H1 (cell line): ENCODE measurements around the gene KRT84. TPM values are rescaled to one million over a fixed set of nuclear protein-coding genes. Genes with fewer than 3 reads are reported as not detected.

Experiments used
- CTCF ChIA-PET: fragments of 300-600 bp; sonication (Branson Sonifier 250); formaldehyde crosslinking; loops from one replicate; lab custom pipeline; 2021; ENCODE audit not compliant: partially characterized antibody; lab: Charles Lee
- POLR2A ChIA-PET: fragments of 300-600 bp; sonication (Branson Sonifier 250); formaldehyde crosslinking; loops from one replicate; lab custom pipeline; 2021; ENCODE audit warnings: inconsistent platforms; ENCODE audit not compliant: partially characterized antibody; lab: Charles Lee
- DNase-seq, 2 experiments: peaks; one replicate each; pipeline versions ENCODE4 v3.0.0 to v3.0.0-alpha.2; 2010 to 2022; ENCODE audit warnings: low spot score in 2 of 2, low read depth in 1 of 2, mixed read lengths in 1 of 2
- FAIRE-seq: peaks from 2 replicates; lab custom pipeline; 2011; peaks lifted over from hg19 to GRCh38; lab: Jason Lieb, UNC
- H2AFZ ChIP-seq: 2 replicates; pipeline ENCODE4 v1.8.1; 2012; ENCODE audit warnings: low read length, inconsistent platforms
- H2AK5ac ChIP-seq: 2 replicates; pipeline ENCODE4 v1.6.1; 2013; ENCODE audit warnings: low read depth, low read length
- H2BK120ac ChIP-seq: replicated peaks from 2 replicates; pipeline ENCODE3; 2013; ENCODE audit warnings: low read depth, low read length, inconsistent platforms
- H2BK12ac ChIP-seq: 2 replicates; pipeline ENCODE4 v1.6.1; 2013; ENCODE audit warnings: low read depth, low read length
- H2BK15ac ChIP-seq: 2 replicates; pipeline ENCODE4 v1.6.1; 2013; ENCODE audit warnings: low read length
- H2BK20ac ChIP-seq: 2 replicates; pipeline ENCODE4 v1.6.1; 2013; ENCODE audit warnings: low read length
- H2BK5ac ChIP-seq: 2 replicates; pipeline ENCODE4 v1.6.1; 2013; ENCODE audit warnings: low read depth, low read length
- H3K14ac ChIP-seq: 2 replicates; pipeline ENCODE4 v1.6.1; 2013; ENCODE audit warnings: inconsistent platforms; ENCODE audit not compliant: insufficient read length
- H3K18ac ChIP-seq: 2 replicates; pipeline ENCODE4 v1.6.1; 2013; ENCODE audit warnings: low read length; ENCODE audit errors: extremely low read depth
- H3K23ac ChIP-seq: 2 replicates; pipeline ENCODE4 v1.6.1; 2013; ENCODE audit warnings: inconsistent platforms; ENCODE audit not compliant: insufficient read length
- H3K23me2 ChIP-seq: 2 replicates; pipeline ENCODE4 v1.6.1; 2013; ENCODE audit warnings: low read depth, low read length
- H3K27ac ChIP-seq: 2 replicates; pipeline ENCODE4 v1.6.1; 2011; ENCODE audit warnings: low read depth, low read length, inconsistent platforms
- H3K27me3 ChIP-seq, 4 experiments: replicated peaks in 1 of 4; 1 replicate in 1 of 4; 2 replicates in 3 of 4; pipeline versions ENCODE4 v1.6.1 to v1.8.1; 2011 to 2013; ENCODE audit warnings: low read length in 3 of 4, mild to moderate bottlenecking in 3 of 4, inconsistent platforms in 2 of 4, mixed read lengths in 2 of 4, moderate library complexity in 1 of 4; ENCODE audit not compliant: control insufficient read depth in 3 of 4, insufficient read depth in 3 of 4; ENCODE audit errors: extremely low read depth in 1 of 4
- H3K36me3 ChIP-seq, 4 experiments: 2 replicates each; pipeline versions ENCODE4 v1.6.1 to v1.8.1; 2011 to 2013; ENCODE audit warnings: mild to moderate bottlenecking in 4 of 4, low read length in 3 of 4, moderate library complexity in 2 of 4, control low read depth in 1 of 4, inconsistent platforms in 1 of 4; ENCODE audit not compliant: insufficient read depth in 4 of 4, control insufficient read depth in 2 of 4
- H3K4ac ChIP-seq: replicated peaks from 2 replicates; pipeline ENCODE3; 2013; ENCODE audit warnings: low read length, low read depth, mixed read lengths, inconsistent platforms; ENCODE audit not compliant: insufficient read length
- H3K4me1 ChIP-seq, 4 experiments: replicated peaks in 1 of 4; 1 replicate in 1 of 4; 2 replicates in 3 of 4; pipeline versions ENCODE4 v1.6.1 to v1.8.1; 2011 to 2013; ENCODE audit warnings: low read length in 3 of 4, inconsistent platforms in 2 of 4, mixed read lengths in 1 of 4; ENCODE audit not compliant: insufficient read depth in 4 of 4, control insufficient read depth in 3 of 4
- H3K4me2 ChIP-seq, 2 experiments: 2 replicates each; pipeline versions ENCODE4 v1.6.1 to v1.8.1; 2011 to 2013; ENCODE audit warnings: low read depth in 2 of 2, low read length in 2 of 2, control low read depth in 1 of 2, inconsistent platforms in 1 of 2, mild to moderate bottlenecking in 1 of 2; ENCODE audit not compliant: insufficient read depth in 1 of 2
- H3K4me3 ChIP-seq, 4 experiments: fragments of 200-600, 300-600 bp in 1 of 4; sonication (generic), shearing (Covaris generic), sonication (Bioruptor Twin) in 1 of 4; 2 replicates each; pipeline versions ENCODE4 v1.5.1 to v1.8.1; 2011 to 2016; ENCODE audit warnings: low read length in 4 of 4, low read depth in 3 of 4, control low read depth in 2 of 4, inconsistent platforms in 2 of 4, mild to moderate bottlenecking in 2 of 4, mixed read lengths in 1 of 4, moderate library complexity in 1 of 4; ENCODE audit not compliant: insufficient read depth in 2 of 4; ENCODE audit errors: extremely low read depth in 1 of 4
- H3K56ac ChIP-seq: replicated peaks from 2 replicates; pipeline ENCODE3; 2013; ENCODE audit warnings: low read depth, mild to moderate bottlenecking, mixed read lengths, low read length, inconsistent platforms; ENCODE audit not compliant: insufficient read length
- H3K79me1 ChIP-seq: 2 replicates; pipeline ENCODE4 v1.6.1; 2013; ENCODE audit warnings: low read depth, low read length, control low read depth
- H3K79me2 ChIP-seq, 2 experiments: 2 replicates each; pipeline versions ENCODE4 v1.6.1 to v1.8.1; 2012 to 2013; ENCODE audit warnings: low read length in 2 of 2, mild to moderate bottlenecking in 2 of 2, inconsistent platforms in 1 of 2; ENCODE audit not compliant: insufficient read depth in 2 of 2, control insufficient read depth in 1 of 2
- H3K9ac ChIP-seq, 4 experiments: replicated peaks in 1 of 4; 1 replicate in 1 of 4; 2 replicates in 3 of 4; pipeline versions ENCODE4 v1.6.1 to v1.8.1; 2011 to 2013; ENCODE audit warnings: low read depth in 3 of 4, low read length in 3 of 4, control low read depth in 2 of 4, mild to moderate bottlenecking in 2 of 4, moderate library complexity in 2 of 4, inconsistent platforms in 1 of 4; ENCODE audit errors: extremely low read depth in 1 of 4
- H3K9me3 ChIP-seq, 2 experiments: 2 replicates each; pipeline versions ENCODE4 v1.6.1 to v1.8.1; 2012 to 2013; ENCODE audit warnings: mild to moderate bottlenecking in 2 of 2, moderate library complexity in 2 of 2, control low read depth in 1 of 2, inconsistent platforms in 1 of 2, low read depth in 1 of 2, low read length in 1 of 2, mixed read lengths in 1 of 2; ENCODE audit not compliant: insufficient read depth in 2 of 2
- H4K20me1 ChIP-seq, 2 experiments: replicated peaks in 1 of 2; 2 replicates each; pipeline versions ENCODE3 to v1.8.1; 2011 to 2013; ENCODE audit warnings: inconsistent platforms in 2 of 2, low read length in 2 of 2, mild to moderate bottlenecking in 1 of 2; ENCODE audit not compliant: insufficient read depth in 2 of 2, control insufficient read depth in 1 of 2
- H4K5ac ChIP-seq: 2 replicates; pipeline ENCODE4 v1.6.1; 2013; ENCODE audit warnings: low read length, low read depth, mixed read lengths, inconsistent platforms; ENCODE audit not compliant: insufficient read length
- H4K8ac ChIP-seq: 2 replicates; pipeline ENCODE4 v1.8.0; 2013; ENCODE audit warnings: mild to moderate bottlenecking, moderate library complexity, low read length, inconsistent platforms; ENCODE audit not compliant: insufficient read depth; ENCODE audit errors: extremely low read depth
- H4K91ac ChIP-seq: replicated peaks from 2 replicates; pipeline ENCODE3; 2013; ENCODE audit warnings: low read length, mixed read lengths, inconsistent platforms; ENCODE audit not compliant: insufficient read length
- CBX5 ChIP-seq: fragments of 300-800, 300-1000 bp; sonication (generic); IDR thresholded peaks from 2 replicates; pipeline ENCODE4 v1.7.1; 2016; ENCODE audit warnings: antibody characterized with exemption, low read length, low read depth
- CTBP2 ChIP-seq: IDR thresholded peaks from 2 replicates; pipeline ENCODE4 v1.7.0; 2011; ENCODE audit warnings: borderline replicate concordance, mild to moderate bottlenecking, moderate library complexity, mixed read lengths, low read length; ENCODE audit not compliant: insufficient read depth, insufficient read length
- POLR2AphosphoS5 ChIP-seq: IDR thresholded peaks from 2 replicates; pipeline ENCODE4 v1.6.1; 2011; ENCODE audit warnings: low read depth, low read length
- SP1 ChIP-seq: IDR thresholded peaks from 2 replicates; pipeline ENCODE4 v1.6.1; 2011; ENCODE audit warnings: low read depth, low read length
- TAF1 ChIP-seq: IDR thresholded peaks from 2 replicates; pipeline ENCODE4 v1.6.1; 2011; ENCODE audit warnings: mild to moderate bottlenecking, low read depth, low read length
- TCF12 ChIP-seq: IDR thresholded peaks from 2 replicates; pipeline ENCODE4 v1.6.1; 2011; ENCODE audit warnings: low read depth, mild to moderate bottlenecking, low read length
- WGBS, 2 experiments: shearing (Covaris generic) in 1 of 2; methylation state at CpG; one replicate each; pipeline versions ENCODE4 v1.1.6 to v1.1.7; 2013 to 2015; ENCODE audit warnings: low lambda C conversion rate in 2 of 2, mixed read lengths in 2 of 2, inconsistent platforms in 1 of 2, low coverage in 1 of 2, missing lambda C conversion rate in 1 of 2; ENCODE audit not compliant: insufficient replicate concordance in 2 of 2, insufficient coverage in 1 of 2, insufficient read length in 1 of 2; ENCODE audit errors: extremely low coverage in 1 of 2, missing lambda C conversion rate in 1 of 2; 5-methylcytosine and 5-hydroxymethylcytosine counted together
- polyA plus RNA-seq, 7 experiments: library from polyadenylated mRNA; depleted of rRNA in 3 of 7; stranded (reverse) in 5 of 7; unstranded in 2 of 7; fragments of >200 nt in 5 of 7; fragments of 200-250 nt in 2 of 7; gene quantifications; 1 replicate in 5 of 7; 2 replicates in 1 of 7; 4 replicates in 1 of 7; pipeline versions ENCODE4 v1.2.1 to v1.2.3, GENCODE V29; 2011 to 2013; ENCODE audit warnings: missing spikeins in 2 of 7, mixed read lengths in 2 of 7
- total RNA-seq: library from RNA; stranded (reverse); fragmentation: NEBNext Ultra II Directional; extraction: Animal tissue kit (Norgen Biotek cat#: 25700); gene quantifications from 2 replicates; pipeline ENCODE4 v1.2.1, GENCODE V29; 2021

Gene KRT84
- total and polyA plus RNA-seq, 2 of the 8 experiments (the other 6 are each of a cell fraction or from before 2014, with no cell fraction given): not detected

- Histone ChIP-seq H2AFZ (no peak overlapping the region), H3K9ac (no peak overlapping the region), H2BK12ac (no peak overlapping the region), H3K36me3 (no peaks in the 10 kb centered on the region), H2BK5ac (no peak overlapping the region), H3K14ac (no peak overlapping the region), H2AK5ac (no peak overlapping the region), H3K79me2 (no peaks in the 10 kb centered on the region), H2BK15ac (no peak overlapping the region), H4K8ac (no peak overlapping the region; the same call in 1 of the 2 replicates), H3K9me3 (no peaks in the 10 kb centered on the region), H3K56ac (no peak overlapping the region), H3K4ac (no peak overlapping the region), H3K23me2 (no peaks in the 10 kb centered on the region), H2BK20ac (no peak overlapping the region), H3K4me3 (no peak overlapping the region), H3K4me1 (no peaks in the 10 kb centered on the region), H3K27me3 (no peaks in the 10 kb centered on the region), H4K5ac (no peak overlapping the region), H2BK120ac (no peak overlapping the region), H4K91ac (no peak overlapping the region), H3K79me1 (no peaks in the 10 kb centered on the region), H3K18ac (no peak overlapping the region), H3K27ac (no peak overlapping the region), H3K4me2 (no peak overlapping the region), H4K20me1 (peaks cover 0 to 2% of the 10 kb centered on the region in 2 experiments), H3K23ac (no peak overlapping the region)
- no peak for TF ChIP-seq CBX5
- TF ChIP-seq TAF1: no peak
- no peak for TF ChIP-seq SP1
- no peak for TF ChIP-seq CTBP2
- no peak for TF ChIP-seq POLR2AphosphoS5
- no peak for TF ChIP-seq TCF12
- FAIRE-seq (no peak), DNase-seq (no peak)
- WGBS, 2 experiments: 90% methylated on average over 3 of the region's 3 CpGs; no CpG with 5 or more reads in 1 of the 2 experiments
- ChIA-PET CTCF (interaction anchor here (0.8 to 8.6 kb wide), 22 partner anchors 7 to 515 kb away, joined by 3 to 105 read pairs (median 4); partner anchors contain the start of genes KRT83 and KRT84), POLR2A (interaction anchor here (0.8 kb wide), 1 partner anchor 402 kb away, joined by 3 read pairs; no protein-coding TSS in a partner anchor)
Measured at GRCh38 chr12:52369211-52369610, 16.2 kb downstream of the KRT84 start.
